CD4-positive, alpha-beta T cell (primary cell): ENCODE results near the gene DIP2C. TPM values are rescaled to one million over a fixed set of nuclear protein-coding genes. Genes with fewer than 3 reads are reported as not detected.

Experiments
- ATAC-seq: fragments of 200-7000 bp; cut with Tn5 transposase; one replicate; pipeline ENCODE4 v1.10.0; 2022; ENCODE audit warnings: mild to moderate bottlenecking; ENCODE audit not compliant: poor library complexity
- CTCF ChIA-PET: fragments of 350-600 bp; sonication (Branson Sonifier 250); formaldehyde crosslinking; loops from one replicate; lab custom pipeline; 2021; ENCODE audit warnings: antibody characterized with exemption, inconsistent platforms; lab: Charles Lee
- POLR2A ChIA-PET: fragments of 350-600 bp; sonication (Branson Sonifier 250); formaldehyde crosslinking; loops from one replicate; lab custom pipeline; 2021; ENCODE audit warnings: antibody characterized with exemption, inconsistent platforms; lab: Charles Lee
- DNase-seq, 14 experiments: peaks; one replicate each; pipeline ENCODE4 v3.0.0-alpha.2; 2013 to 2020; ENCODE audit warnings: mixed read lengths in 2 of 14
- H3K27ac ChIP-seq, 2 donors: one replicate each; pipeline versions ENCODE4 v1.5.1 to v1.7.0; 2013; ENCODE audit warnings: low read length in 2 of 2, low read depth in 1 of 2, mild to moderate bottlenecking in 1 of 2
- H3K27me3 ChIP-seq, 2 experiments: 1 replicate in 1 of 2; 2 replicates in 1 of 2; pipeline versions ENCODE4 v1.6.1 to v1.7.0; 2013; ENCODE audit warnings: low read length in 2 of 2, control low read depth in 1 of 2, mild to moderate bottlenecking in 1 of 2, moderate library complexity in 1 of 2; ENCODE audit not compliant: insufficient read depth in 2 of 2, control insufficient read depth in 1 of 2
- H3K36me3 ChIP-seq: one replicate; pipeline ENCODE4 v1.6.1; 2013; ENCODE audit warnings: low read length, control low read depth; ENCODE audit not compliant: insufficient read depth
- H3K4me1 ChIP-seq: one replicate; pipeline ENCODE4 v1.6.1; 2013; ENCODE audit warnings: low read length, control low read depth; ENCODE audit not compliant: insufficient read depth
- H3K4me3 ChIP-seq: one replicate; pipeline ENCODE4 v1.5.1; 2013; ENCODE audit warnings: mild to moderate bottlenecking, low read length, moderate library complexity
- H3K9me3 ChIP-seq, 2 experiments: 1 replicate in 1 of 2; 2 replicates in 1 of 2; pipeline versions ENCODE4 v1.6.1 to v1.7.0; 2013; ENCODE audit warnings: low read length in 2 of 2, mild to moderate bottlenecking in 2 of 2, control low read depth in 1 of 2, moderate library complexity in 1 of 2; ENCODE audit not compliant: control insufficient read depth in 1 of 2, insufficient read depth in 1 of 2
- H3K27ac Mint-ChIP-seq: one replicate; pipeline ENCODE4 v1.8.0; 2020; ENCODE audit warnings: mixed read lengths
- H3K27me3 Mint-ChIP-seq: one replicate; pipeline ENCODE4 v1.8.0; 2021; ENCODE audit warnings: mixed read lengths
- H3K36me3 Mint-ChIP-seq: one replicate; pipeline ENCODE4 v1.8.0; 2021; ENCODE audit warnings: low read depth, mixed read lengths
- H3K4me1 Mint-ChIP-seq: one replicate; pipeline ENCODE4 v1.8.0; 2021; ENCODE audit warnings: low read depth, mixed read lengths
- H3K4me3 Mint-ChIP-seq: one replicate; pipeline ENCODE4 v1.8.0; 2020; ENCODE audit warnings: mild to moderate bottlenecking, mixed read lengths
- H3K9me3 Mint-ChIP-seq: one replicate; pipeline ENCODE4 v1.8.0; 2020; ENCODE audit warnings: mixed read lengths
- intact Hi-C, 2 experiments: fragments of 100-400 bp; cut with DNase I in 1 of 2; cut with micrococcal nuclease in 1 of 2; formaldehyde crosslinking; loops; one replicate each; pipeline versions ENCODE4 v1.15.1 to v1.9.0; 2023 to 2025; cut with DNase I, micrococcal nuclease
- total RNA-seq, 174 experiments: library from RNA in 2 of 174; stranded (reverse) in 2 of 174; gene quantifications; one replicate each; pipeline ENCODE4 v1.2.3 and lab custom pipeline; 2021 to 2026
- TF ChIP-seq, protein P1 (sequence below): fragments of 200-600 bp; IDR thresholded peaks from one replicate; pipeline ENCODE4 v1.8.0; 2022; ENCODE audit warnings: antibody characterized with exemption, mild to moderate bottlenecking

The DIP2C gene
- total RNA-seq, 2 experiments from 2014 or later: 4.1 TPM

DNA sequence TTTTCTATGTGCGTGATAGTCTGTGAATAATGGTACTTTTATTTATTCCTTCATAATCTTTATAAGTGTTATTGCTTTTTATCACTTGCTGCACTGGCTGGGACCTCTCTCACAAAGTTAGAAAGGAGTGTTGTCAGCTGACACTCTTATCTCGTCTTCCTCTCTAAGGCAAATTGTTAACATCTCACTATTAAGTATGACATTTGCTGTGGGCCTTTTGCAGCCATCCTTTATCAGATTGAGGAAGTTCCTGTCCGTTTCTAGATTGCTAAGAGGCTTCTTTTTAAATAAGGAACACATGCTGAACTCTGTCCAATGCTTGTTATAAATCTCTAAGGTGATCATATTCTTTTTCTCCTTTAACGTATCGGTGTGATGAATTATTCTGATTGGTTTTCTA is 27.4 kb upstream of the DIP2C start:
- H3K9me3 Mint-ChIP-seq: peaks cover 7% of the 10 kb centered on the region
- Histone ChIP-seq H3K9me3 (peaks cover 10% of the 10 kb centered on the region in 2 experiments), H3K27ac (no peak overlapping the region), H3K4me1 (no peaks in the 10 kb centered on the region), H3K27me3 (peaks cover 0 to 2% of the 10 kb centered on the region in 2 experiments), H3K4me3 (no peak overlapping the region), H3K36me3 (no peaks in the 10 kb centered on the region)
- no peak overlapping the region for H3K27ac Mint-ChIP-seq
- no peaks in the 10 kb centered on the region for H3K4me1 Mint-ChIP-seq
- DNase-seq: no peak
- ATAC-seq: no peak
- intact Hi-C loops: no loop called here
- ChIA-PET CTCF (interaction anchor here (0.6 kb wide), 1 partner anchor 1355 kb away, joined by 5 read pairs; no protein-coding TSS in a partner anchor), POLR2A (no interaction called here)
- peaks cover 10% of the 10 kb centered on the region for H3K27me3 Mint-ChIP-seq
- TF ChIP-seq, protein P1, sequence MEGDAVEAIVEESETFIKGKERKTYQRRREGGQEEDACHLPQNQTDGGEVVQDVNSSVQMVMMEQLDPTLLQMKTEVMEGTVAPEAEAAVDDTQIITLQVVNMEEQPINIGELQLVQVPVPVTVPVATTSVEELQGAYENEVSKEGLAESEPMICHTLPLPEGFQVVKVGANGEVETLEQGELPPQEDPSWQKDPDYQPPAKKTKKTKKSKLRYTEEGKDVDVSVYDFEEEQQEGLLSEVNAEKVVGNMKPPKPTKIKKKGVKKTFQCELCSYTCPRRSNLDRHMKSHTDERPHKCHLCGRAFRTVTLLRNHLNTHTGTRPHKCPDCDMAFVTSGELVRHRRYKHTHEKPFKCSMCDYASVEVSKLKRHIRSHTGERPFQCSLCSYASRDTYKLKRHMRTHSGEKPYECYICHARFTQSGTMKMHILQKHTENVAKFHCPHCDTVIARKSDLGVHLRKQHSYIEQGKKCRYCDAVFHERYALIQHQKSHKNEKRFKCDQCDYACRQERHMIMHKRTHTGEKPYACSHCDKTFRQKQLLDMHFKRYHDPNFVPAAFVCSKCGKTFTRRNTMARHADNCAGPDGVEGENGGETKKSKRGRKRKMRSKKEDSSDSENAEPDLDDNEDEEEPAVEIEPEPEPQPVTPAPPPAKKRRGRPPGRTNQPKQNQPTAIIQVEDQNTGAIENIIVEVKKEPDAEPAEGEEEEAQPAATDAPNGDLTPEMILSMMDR: no peak
- no peak overlapping the region for H3K4me3 Mint-ChIP-seq
- no peaks in the 10 kb centered on the region for H3K36me3 Mint-ChIP-seq

DNA sequence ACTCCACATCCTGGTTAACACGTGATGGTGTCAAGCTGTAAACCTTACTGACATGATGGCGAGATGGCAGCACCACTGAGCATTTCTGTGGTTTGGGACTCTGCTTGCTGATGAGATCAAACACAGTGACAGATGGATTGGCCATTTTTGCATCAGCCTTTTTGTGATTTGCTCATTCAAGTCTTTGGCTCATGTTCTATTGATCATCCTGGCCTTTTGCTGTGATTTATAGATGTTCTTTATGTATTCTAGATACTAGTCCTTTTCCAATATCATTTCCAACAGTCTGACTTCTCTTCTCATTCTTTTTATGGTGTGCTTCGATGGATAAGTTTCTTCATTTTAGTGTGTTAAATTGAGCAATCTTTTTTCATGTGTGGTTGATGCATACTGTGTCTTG is 24.7 kb upstream of the DIP2C start:
- Histone ChIP-seq H3K9me3 (peaks cover 10% of the 10 kb centered on the region in 2 experiments), H3K4me3 (no peak overlapping the region), H3K27me3 (peaks cover 0 to 5% of the 10 kb centered on the region in 2 experiments), H3K36me3 (no peaks in the 10 kb centered on the region), H3K27ac (no peak overlapping the region), H3K4me1 (no peaks in the 10 kb centered on the region)
- TF ChIP-seq, protein P1: no peak
- CTCF ChIA-PET: no interaction called here
- POLR2A ChIA-PET: no interaction called here
- ATAC-seq (no peak), DNase-seq (no peak)
- H3K36me3 Mint-ChIP-seq: no peaks in the 10 kb centered on the region
- H3K4me3 Mint-ChIP-seq: no peak overlapping the region
- no peaks in the 10 kb centered on the region for H3K4me1 Mint-ChIP-seq
- intact Hi-C loops: no loop called here
- no peak overlapping the region for H3K27ac Mint-ChIP-seq
- H3K9me3 Mint-ChIP-seq: peaks cover 7% of the 10 kb centered on the region
- H3K27me3 Mint-ChIP-seq: peaks cover 19% of the 10 kb centered on the region

DNA sequence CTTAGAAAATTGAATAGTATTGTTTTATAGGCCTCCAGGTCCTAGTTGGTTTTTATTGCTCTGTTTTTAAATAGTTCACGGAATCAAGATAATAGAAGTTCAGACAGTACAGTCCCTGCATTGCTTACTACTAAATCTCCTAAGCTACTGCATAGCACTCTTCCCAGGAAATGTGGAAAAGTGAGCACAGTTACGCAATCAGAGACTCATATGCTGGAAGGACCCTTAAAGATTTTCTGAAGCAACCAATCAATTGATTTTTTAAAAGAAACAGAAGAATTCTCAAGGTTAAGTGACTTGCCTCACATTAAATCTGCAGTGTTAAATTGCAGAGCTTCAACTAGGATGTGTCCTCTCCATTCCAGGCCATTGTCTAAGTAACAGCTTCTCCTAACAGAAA is 23.1 kb upstream of the DIP2C start:
- H3K36me3 Mint-ChIP-seq: no peaks in the 10 kb centered on the region
- ChIA-PET POLR2A (no interaction called here), CTCF (no interaction called here)
- no peaks in the 10 kb centered on the region for H3K4me1 Mint-ChIP-seq
- ATAC-seq: no peak
- Histone ChIP-seq H3K4me3 (no peak overlapping the region), H3K27me3 (peaks cover 0 to 5% of the 10 kb centered on the region in 2 experiments), H3K27ac (no peak overlapping the region), H3K4me1 (no peaks in the 10 kb centered on the region), H3K9me3 (peaks cover 10% of the 10 kb centered on the region in 2 experiments), H3K36me3 (no peaks in the 10 kb centered on the region)
- no peak overlapping the region for H3K27ac Mint-ChIP-seq
- intact Hi-C loops: no loop called here
- DNase-seq: no peak
- peaks cover 7% of the 10 kb centered on the region for H3K9me3 Mint-ChIP-seq
- TF ChIP-seq, protein P1: no peak
- H3K27me3 Mint-ChIP-seq: peaks cover 15% of the 10 kb centered on the region
- no peak overlapping the region for H3K4me3 Mint-ChIP-seq
